HG03039 (cell line): ENCODE results near the gene TOMM70.
"Not testable (repeated sequence)": the region's sequence is repeated elsewhere in the genome, so short reads cannot be mapped to it uniquely, and the experiment has no call there.

Source experiments
- ATAC-seq: cut with Tn5 transposase; IDR thresholded peaks from one replicate; pipeline ENCODE4 v1.9.1; 2021; ENCODE audit warnings: mild to moderate bottlenecking, moderate library complexity; ENCODE audit not compliant: unreplicated experiment

The TOMM70 gene

DNA sequence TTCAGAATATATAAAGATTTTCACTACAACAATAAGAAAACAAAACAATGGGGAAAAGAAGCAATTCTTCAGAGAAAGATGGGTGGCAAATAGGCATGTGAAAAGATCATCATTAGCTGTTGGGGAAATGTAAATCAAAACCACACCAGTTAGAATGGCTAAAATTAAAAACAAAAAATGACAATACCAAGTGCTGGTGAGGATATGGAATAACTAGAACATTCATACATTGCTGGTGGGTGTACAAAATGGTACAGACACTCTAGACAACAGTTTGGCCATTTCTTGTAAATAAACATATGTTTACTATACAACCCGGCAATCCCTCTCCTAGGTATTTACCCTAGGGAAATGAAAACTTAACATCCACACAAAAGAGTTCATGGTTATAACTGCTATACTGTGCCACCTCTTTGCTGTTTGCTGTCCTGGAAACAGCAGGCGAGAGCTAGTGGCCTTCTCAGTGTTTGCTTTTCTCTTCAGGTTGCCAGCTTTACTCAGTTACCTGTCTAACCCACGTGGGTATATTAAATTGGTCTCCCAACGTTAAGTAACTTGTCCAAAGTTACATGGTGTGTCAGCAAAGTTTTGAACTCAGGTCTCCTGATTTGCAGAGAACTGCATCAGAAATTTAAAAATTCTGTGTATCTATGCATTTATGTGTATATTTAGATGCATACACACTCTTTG, 70.9 kb downstream of the TOMM70 start:
- ATAC-seq, result no peak

DNA sequence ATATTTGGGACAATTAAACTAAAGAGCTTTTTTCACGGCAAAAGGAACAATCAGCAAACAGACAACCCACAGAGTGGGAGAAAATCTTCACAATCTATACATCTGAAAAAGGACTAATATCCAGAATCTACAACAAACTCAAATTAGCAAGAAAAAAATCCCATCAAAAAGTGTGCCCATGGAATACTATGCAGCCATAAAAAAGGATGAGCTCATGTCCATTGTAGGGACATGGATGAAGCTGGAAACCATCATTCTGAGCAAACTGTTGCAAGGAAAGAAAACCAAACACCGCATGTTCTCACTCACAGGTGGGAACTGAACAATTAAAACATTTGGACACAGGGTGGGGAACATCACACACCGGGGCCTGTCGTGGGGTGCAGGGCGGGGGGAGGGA, 73.5 kb downstream of the TOMM70 start:
- ATAC-seq, result not testable (repeated sequence)

DNA sequence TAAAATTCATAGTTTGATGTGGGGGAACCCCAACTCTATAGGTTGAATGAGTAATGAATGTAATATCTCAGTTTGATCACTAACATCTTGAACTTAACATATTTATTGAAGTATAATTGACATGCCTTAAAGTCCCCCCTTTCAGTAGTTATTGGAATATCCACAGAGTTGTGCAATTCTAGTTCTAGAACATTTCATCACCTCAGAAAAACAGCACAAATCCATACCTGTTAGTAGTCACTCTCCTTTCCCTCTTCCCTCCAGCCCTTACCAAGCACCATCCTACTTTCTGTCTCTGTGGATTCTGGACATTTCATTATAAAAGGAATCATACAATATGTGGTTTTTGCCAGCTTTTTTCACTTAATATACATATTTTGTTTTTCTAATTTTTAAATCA, 75.1 kb downstream of the TOMM70 start:
- no peak for ATAC-seq

DNA sequence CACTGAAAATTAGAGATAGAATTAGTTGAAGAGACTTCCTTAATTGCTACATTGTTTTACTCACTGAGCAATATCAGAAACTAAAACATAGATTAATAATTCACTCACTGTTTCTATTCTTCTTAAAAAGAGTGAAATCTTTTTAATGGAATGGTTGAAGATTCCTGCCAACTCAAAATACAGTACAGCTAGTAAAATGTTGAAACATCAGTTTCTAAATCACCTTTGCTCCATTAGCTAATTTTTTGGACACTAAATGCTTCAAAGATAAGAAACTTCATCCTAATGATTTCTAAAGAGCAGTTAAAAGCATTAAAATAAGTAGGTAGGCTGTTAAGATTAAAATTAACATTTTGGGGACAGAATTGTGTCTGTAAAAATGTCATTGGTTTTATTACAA, 76.8 kb downstream of the TOMM70 start:
- ATAC-seq, result no peak

DNA sequence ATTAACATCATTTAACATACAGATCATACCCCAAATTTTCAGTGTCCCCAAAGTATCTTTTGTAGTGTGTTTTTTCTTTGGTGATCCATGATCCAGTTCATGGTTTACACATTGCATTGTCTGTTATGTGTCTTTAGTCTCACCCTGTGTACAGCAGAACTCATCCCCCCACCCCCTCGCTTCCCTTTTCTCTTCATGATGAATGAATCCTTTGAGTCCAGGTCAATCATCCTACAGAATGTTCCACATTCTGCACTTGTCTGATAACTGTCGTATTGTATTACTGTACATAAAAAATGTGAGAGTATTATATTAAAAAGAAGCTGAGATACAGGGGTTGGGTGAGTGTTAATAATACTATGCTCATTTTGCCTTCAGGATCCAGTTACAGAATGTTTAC, 80.9 kb downstream of the TOMM70 start:
- no peak for ATAC-seq

DNA sequence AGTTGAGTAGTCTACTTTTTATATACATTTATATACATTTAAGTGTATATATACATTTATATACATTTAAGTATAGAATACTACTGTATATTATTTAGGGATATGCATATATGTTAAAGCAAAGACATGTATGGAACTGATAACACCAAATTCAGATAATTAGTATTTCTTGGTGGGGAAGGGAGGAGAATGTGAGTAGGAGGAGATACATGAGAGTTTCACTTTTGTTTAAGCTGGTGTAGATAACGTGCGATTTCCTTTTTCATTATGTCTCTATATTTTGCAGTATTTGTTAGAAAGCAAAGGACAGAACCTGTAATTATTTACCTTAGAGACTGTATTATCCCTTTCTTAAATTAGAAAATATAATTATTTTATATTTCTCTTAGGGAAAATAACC, 83.0 kb downstream of the TOMM70 start:
- peak; percentile 49 for ATAC-seq

DNA sequence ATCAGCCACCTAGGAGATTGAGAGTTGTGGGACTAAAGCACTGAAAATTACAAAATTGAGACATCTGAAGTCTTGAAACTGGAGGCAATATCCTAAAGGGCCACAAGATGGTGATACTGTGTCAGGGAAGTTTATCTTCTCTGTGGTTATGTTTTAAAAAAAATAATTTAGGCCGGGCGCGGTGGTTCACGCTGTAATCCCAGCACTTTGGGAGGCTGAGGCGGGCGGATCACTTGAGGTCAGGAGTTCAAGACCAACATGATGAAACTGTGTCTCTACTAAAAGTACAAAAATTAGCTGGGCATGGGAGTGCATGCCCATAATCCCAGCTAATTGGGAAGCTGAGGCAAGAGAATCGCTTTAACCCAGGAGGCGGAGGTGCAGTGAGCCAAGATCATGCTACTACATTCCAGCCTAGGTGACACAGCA, 84.2 kb downstream of the TOMM70 start:
- peak; percentile 70 for ATAC-seq
